Activated CD4-positive, alpha-beta memory T cell treated with anti-CD3 and anti-CD28 coated beads for 36 hours (primary cell): ENCODE results near the gene LANCL3. TPM values are rescaled to one million over a fixed set of nuclear protein-coding genes. Genes with fewer than 3 reads are reported as not detected.
"Not testable (repeated sequence)": the region's sequence is repeated elsewhere in the genome, so short reads cannot be mapped to it uniquely, and the experiment has no call there.

Experiments used
- CTCF ChIA-PET: fragments of 350-600 bp; sonication (Branson Sonifier 250); formaldehyde crosslinking; loops from one replicate; lab custom pipeline; 2021; ENCODE audit warnings: antibody characterized with exemption, inconsistent platforms; lab: Charles Lee
- POLR2A ChIA-PET: fragments of 350-600 bp; sonication (Branson Sonifier 250); formaldehyde crosslinking; loops from one replicate; lab custom pipeline; 2021; ENCODE audit warnings: antibody characterized with exemption; lab: Charles Lee
- DNase-seq: peaks from one replicate; pipeline ENCODE4 v3.0.0-alpha.2; 2020
- H3K27ac Mint-ChIP-seq: one replicate; pipeline ENCODE4 v1.8.0; 2021; ENCODE audit warnings: mixed read lengths
- H3K27me3 Mint-ChIP-seq: one replicate; pipeline ENCODE4 v1.8.0; 2021; ENCODE audit warnings: mixed read lengths
- H3K36me3 Mint-ChIP-seq: one replicate; pipeline ENCODE4 v1.8.0; 2021; ENCODE audit warnings: mixed read lengths
- H3K4me1 Mint-ChIP-seq: one replicate; pipeline ENCODE4 v1.8.0; 2021; ENCODE audit warnings: low read depth, mixed read lengths
- H3K4me3 Mint-ChIP-seq: one replicate; pipeline ENCODE4 v1.8.0; 2021; ENCODE audit warnings: mild to moderate bottlenecking, mixed read lengths
- H3K9me3 Mint-ChIP-seq: one replicate; pipeline ENCODE4 v1.8.0; 2021; ENCODE audit warnings: mixed read lengths
- intact Hi-C: fragments of 100-400 bp; cut with micrococcal nuclease; formaldehyde crosslinking; loops from one replicate; pipeline ENCODE4 v1.15.1; 2023
- total RNA-seq, 2 experiments: library from RNA; stranded (reverse); gene quantifications; one replicate each; pipeline ENCODE4 v1.2.3, GENCODE V29; 2021

LANCL3 gene
- total RNA-seq, 2 experiments from 2014 or later = 0.02 to 0.15 TPM

GRCh38 chrX:37578045-37578444 lies 6.6 kb downstream of the LANCL3 start:
- H3K4me3 Mint-ChIP-seq = no peak overlapping the region
- no peaks in the 10 kb centered on the region for H3K9me3 Mint-ChIP-seq
- peaks cover 8% of the 10 kb centered on the region for H3K27me3 Mint-ChIP-seq
- POLR2A ChIA-PET = no interaction called here
- H3K27ac Mint-ChIP-seq = no peak overlapping the region
- intact Hi-C loops = loop anchor here (10.0 kb wide), 1 partner anchor 247 kb away; no protein-coding TSS in a partner anchor
- CTCF ChIA-PET = no interaction called here
- H3K4me1 Mint-ChIP-seq = no peaks in the 10 kb centered on the region
- no peaks in the 10 kb centered on the region for H3K36me3 Mint-ChIP-seq
- no peak for DNase-seq

DNA sequence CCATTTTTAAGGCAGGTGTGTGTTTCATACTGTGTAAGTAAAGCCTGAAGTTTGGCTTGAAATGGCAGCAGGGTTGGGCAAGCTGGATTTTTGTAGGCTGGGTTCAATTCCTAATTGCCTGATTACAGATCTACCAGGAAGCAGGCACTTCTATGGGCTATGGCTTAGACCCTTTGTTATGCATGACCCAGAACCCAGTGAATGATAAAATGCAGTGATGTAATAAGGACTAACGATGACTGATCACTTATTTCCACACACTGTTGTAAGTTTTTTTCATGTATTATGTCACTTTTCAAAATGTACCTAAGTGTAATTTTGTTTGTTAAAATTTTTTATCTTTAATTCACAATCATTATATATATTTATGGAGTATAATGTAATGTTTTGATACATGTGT lies 8.6 kb downstream of the LANCL3 start:
- Mint-ChIP-seq H3K36me3 (no peaks in the 10 kb centered on the region), H3K27me3 (peaks cover 3% of the 10 kb centered on the region), H3K9me3 (no peaks in the 10 kb centered on the region), H3K4me3 (no peak overlapping the region), H3K4me1 (no peaks in the 10 kb centered on the region), H3K27ac (no peak overlapping the region)
- DNase-seq = no peak
- ChIA-PET POLR2A (no interaction called here), CTCF (no interaction called here)
- intact Hi-C loops = no loop called here

- H3K9me3 Mint-ChIP-seq, POLR2A ChIA-PET, intact Hi-C loops: not testable (repeated sequence)
Measured at GRCh38 chrX:37587337-37587736, 15.9 kb downstream of the LANCL3 start.

GRCh38 chrX:37590047-37590446 lies 18.6 kb downstream of the LANCL3 start:
- intact Hi-C loops = no loop called here
- DNase-seq = no peak
- POLR2A ChIA-PET = no interaction called here
- Mint-ChIP-seq H3K27ac (no peak overlapping the region), H3K9me3 (no peaks in the 10 kb centered on the region), H3K27me3 (peaks cover 7% of the 10 kb centered on the region), H3K36me3 (no peaks in the 10 kb centered on the region), H3K4me1 (no peaks in the 10 kb centered on the region), H3K4me3 (no peak overlapping the region)
- CTCF ChIA-PET = no interaction called here

More at GRCh38 chrX:37587337-37587736, 15.9 kb downstream of the LANCL3 start:
- H3K4me1 Mint-ChIP-seq, H3K4me3 Mint-ChIP-seq, H3K36me3 Mint-ChIP-seq, H3K27me3 Mint-ChIP-seq, H3K27ac Mint-ChIP-seq, DNase-seq, CTCF ChIA-PET: not testable (repeated sequence)

DNA sequence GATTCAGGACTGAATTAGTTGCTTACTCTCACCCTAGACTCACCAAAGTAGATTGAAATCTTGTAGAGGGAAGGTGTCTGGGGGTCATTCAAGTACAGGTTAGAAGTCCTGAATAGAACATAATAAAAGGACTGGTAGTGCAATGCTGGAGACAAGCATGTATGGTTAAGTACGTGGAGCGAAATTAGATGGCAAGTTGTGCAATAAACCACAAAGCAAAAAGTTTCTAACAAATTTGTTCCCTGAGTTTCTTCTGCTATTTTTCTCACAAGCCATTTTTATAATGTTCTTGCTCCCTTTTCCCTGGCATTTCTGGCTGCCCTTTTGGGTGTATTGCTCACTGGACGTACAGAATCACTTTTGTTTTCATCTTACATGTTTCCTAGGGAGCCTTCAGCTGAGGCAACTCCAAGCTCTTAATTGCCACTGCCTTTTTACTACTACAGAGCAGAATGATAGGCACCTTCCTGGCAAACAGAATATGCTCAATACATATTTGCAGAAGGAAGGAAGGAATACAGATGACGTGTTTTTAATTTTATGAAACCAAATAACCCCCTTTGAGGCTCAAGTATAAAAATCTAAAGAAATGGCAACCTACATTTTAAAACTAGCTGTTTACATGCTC lies 23.4 kb downstream of the LANCL3 start:
- DNase-seq = no peak
- Mint-ChIP-seq H3K27me3 (peaks cover 4% of the 10 kb centered on the region), H3K9me3 (no peaks in the 10 kb centered on the region), H3K27ac (no peak overlapping the region), H3K4me1 (no peaks in the 10 kb centered on the region), H3K36me3 (no peaks in the 10 kb centered on the region), H3K4me3 (no peak overlapping the region)
- CTCF ChIA-PET = interaction anchor here (0.6 kb wide), 2 partner anchors 172 to 599 kb away, joined by 3 to 5 read pairs; no protein-coding TSS in a partner anchor
- POLR2A ChIA-PET = no interaction called here
- intact Hi-C loops = no loop called here

DNA sequence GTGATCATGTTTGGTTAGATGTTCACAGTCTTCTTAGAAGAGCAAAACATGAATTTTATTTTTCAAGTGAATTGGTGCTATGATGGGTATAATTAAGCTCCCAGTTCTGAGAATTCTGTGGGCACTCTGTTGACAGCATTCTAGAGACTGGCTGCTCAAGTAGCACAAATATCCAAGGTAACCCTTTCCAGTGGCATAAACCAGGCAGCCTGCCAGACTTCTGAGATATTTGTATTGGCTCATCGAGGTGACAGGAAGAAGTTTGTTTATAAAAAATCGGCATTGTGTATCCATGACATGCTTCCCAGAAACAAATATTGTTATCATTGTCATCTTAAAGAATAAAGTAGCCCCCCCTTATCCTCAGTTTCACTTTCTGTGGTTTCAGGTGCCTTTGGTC lies 28.3 kb downstream of the LANCL3 start:
- no peak overlapping the region for H3K4me3 Mint-ChIP-seq
- no peak overlapping the region for H3K27ac Mint-ChIP-seq
- intact Hi-C loops = no loop called here
- no peaks in the 10 kb centered on the region for H3K4me1 Mint-ChIP-seq
- CTCF ChIA-PET = no interaction called here
- H3K36me3 Mint-ChIP-seq = no peaks in the 10 kb centered on the region
- H3K9me3 Mint-ChIP-seq = no peaks in the 10 kb centered on the region
- peaks cover 2% of the 10 kb centered on the region for H3K27me3 Mint-ChIP-seq
- DNase-seq = no peak
- POLR2A ChIA-PET = no interaction called here

- Mint-ChIP-seq H3K9me3 (no peaks in the 10 kb centered on the region), H3K4me3 (no peak overlapping the region), H3K27ac (no peak overlapping the region), H3K4me1 (no peaks in the 10 kb centered on the region), H3K27me3 (peaks cover 2% of the 10 kb centered on the region), H3K36me3 (no peaks in the 10 kb centered on the region)
- intact Hi-C loops = no loop called here
- POLR2A ChIA-PET = no interaction called here
- no peak for DNase-seq
- CTCF ChIA-PET = no interaction called here
Measured at GRCh38 chrX:37603938-37604409, 32.5 kb downstream of the LANCL3 start.

GRCh38 chrX:37607243-37607642 lies 35.8 kb downstream of the LANCL3 start:
- intact Hi-C loops = no loop called here
- no peaks in the 10 kb centered on the region for H3K4me1 Mint-ChIP-seq
- H3K36me3 Mint-ChIP-seq = no peaks in the 10 kb centered on the region
- no peak for DNase-seq
- H3K4me3 Mint-ChIP-seq = no peak overlapping the region
- H3K27me3 Mint-ChIP-seq = peaks cover 2% of the 10 kb centered on the region
- POLR2A ChIA-PET = no interaction called here
- CTCF ChIA-PET = no interaction called here
- no peak overlapping the region for H3K27ac Mint-ChIP-seq
- H3K9me3 Mint-ChIP-seq = no peaks in the 10 kb centered on the region

DNA sequence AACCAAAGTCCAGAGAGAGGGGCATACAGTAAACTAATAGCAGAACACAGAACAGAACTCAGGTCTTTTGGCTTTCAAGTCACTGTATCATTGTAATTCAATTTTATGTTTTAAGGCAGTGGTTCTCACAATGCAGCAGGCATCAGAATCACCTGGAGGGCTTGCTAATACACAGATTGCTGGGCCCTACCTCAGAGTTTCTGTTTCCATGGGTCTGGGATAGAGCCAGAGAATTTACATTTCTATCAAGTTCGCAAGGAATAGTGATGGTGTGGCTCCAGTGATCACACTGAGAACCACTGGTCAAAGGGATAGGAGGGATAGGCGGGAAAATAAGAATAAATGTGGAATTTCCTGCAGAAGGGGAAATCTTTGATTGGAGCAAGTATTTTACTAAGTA lies 36.7 kb downstream of the LANCL3 start:
- no peaks in the 10 kb centered on the region for H3K27me3 Mint-ChIP-seq
- no peaks in the 10 kb centered on the region for H3K36me3 Mint-ChIP-seq
- no peak for DNase-seq
- no peak overlapping the region for H3K27ac Mint-ChIP-seq
- no peaks in the 10 kb centered on the region for H3K4me1 Mint-ChIP-seq
- no peaks in the 10 kb centered on the region for H3K9me3 Mint-ChIP-seq
- no peak overlapping the region for H3K4me3 Mint-ChIP-seq
- ChIA-PET CTCF (no interaction called here), POLR2A (no interaction called here)
- intact Hi-C loops = no loop called here

DNA sequence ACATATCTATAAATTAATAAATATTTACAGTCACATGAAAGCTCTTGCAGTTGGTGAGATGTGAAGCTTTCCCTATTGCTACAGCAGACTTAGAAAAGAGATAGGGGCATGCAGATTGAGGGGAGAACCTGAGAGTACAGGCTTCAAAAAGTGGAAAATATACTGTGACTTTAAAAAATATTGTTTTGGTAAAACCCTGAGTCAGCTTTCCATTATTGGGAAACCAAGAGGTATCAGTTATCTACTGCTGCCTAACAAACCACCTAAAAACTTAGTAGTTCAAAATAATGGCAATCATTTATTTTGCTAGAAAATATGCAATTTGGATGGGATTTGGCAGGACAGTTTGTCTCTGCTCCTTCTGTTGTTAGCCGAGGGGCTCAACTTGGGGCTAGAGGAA lies 38.3 kb downstream of the LANCL3 start:
- H3K27me3 Mint-ChIP-seq = no peaks in the 10 kb centered on the region
- CTCF ChIA-PET = no interaction called here
- intact Hi-C loops = no loop called here

DNA sequence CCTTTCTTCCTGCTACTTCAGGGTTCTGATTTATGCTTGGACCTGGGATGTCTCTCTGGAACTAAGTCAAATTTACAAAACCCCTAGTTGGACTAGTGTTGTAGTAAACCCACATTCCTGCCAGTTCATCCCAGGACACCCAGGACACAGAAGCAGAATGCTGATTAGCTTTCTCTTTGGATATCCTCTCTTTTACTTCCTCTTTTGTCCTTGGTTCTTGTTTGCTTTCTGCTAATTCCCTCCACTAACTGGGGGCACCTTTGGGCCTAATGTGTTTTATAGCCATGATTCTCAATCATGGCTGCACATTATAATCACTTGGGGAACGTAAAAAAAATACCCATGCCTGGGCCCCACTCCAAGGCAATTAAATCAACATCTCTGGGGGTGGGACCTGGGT lies 42.5 kb downstream of the LANCL3 start:
- Mint-ChIP-seq H3K4me1 (no peaks in the 10 kb centered on the region), H3K9me3 (no peaks in the 10 kb centered on the region)
- POLR2A ChIA-PET = no interaction called here

More for the DNA sequence above, 38.3 kb downstream of the LANCL3 start:
- no peaks in the 10 kb centered on the region for H3K9me3 Mint-ChIP-seq
- no peaks in the 10 kb centered on the region for H3K36me3 Mint-ChIP-seq
- H3K4me3 Mint-ChIP-seq = no peak overlapping the region
- DNase-seq = no peak
- H3K27ac Mint-ChIP-seq = no peak overlapping the region
- POLR2A ChIA-PET = no interaction called here
- no peaks in the 10 kb centered on the region for H3K4me1 Mint-ChIP-seq

GRCh38 chrX:37627602-37628001 lies 56.1 kb downstream of the LANCL3 start:
- H3K4me3 Mint-ChIP-seq = no peak overlapping the region
- H3K36me3 Mint-ChIP-seq = no peaks in the 10 kb centered on the region
- H3K27me3 Mint-ChIP-seq = peaks cover 1% of the 10 kb centered on the region
- intact Hi-C loops = no loop called here
- H3K27ac Mint-ChIP-seq = no peak overlapping the region
- no peaks in the 10 kb centered on the region for H3K9me3 Mint-ChIP-seq
- ChIA-PET POLR2A (no interaction called here), CTCF (no interaction called here)
- DNase-seq = no peak
- no peaks in the 10 kb centered on the region for H3K4me1 Mint-ChIP-seq

More for the DNA sequence above, 42.5 kb downstream of the LANCL3 start:
- no peaks in the 10 kb centered on the region for H3K36me3 Mint-ChIP-seq
- H3K27me3 Mint-ChIP-seq = no peaks in the 10 kb centered on the region
- no peak for DNase-seq
- H3K27ac Mint-ChIP-seq = no peak overlapping the region
- H3K4me3 Mint-ChIP-seq = no peak overlapping the region
- CTCF ChIA-PET = no interaction called here
- intact Hi-C loops = no loop called here

DNA sequence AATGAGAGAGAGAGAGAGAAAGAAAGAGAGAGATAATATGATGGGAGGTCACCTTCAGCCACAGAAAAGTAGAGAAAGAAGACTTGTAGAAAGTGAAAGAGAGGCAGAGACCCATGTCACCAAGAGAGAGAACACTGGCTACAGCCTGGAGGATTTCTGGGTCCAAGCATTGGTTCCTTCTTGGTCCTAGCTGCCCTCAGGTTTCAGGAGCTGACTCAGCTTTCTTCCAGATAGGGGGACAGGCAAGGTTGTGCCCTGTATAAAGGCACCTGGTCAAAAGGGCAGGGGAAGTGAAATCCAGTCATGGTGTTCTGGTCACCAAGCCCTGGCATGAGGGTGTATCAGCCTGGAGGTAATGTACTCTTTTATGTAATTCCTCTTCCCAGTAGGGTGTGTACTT lies 66.6 kb downstream of the LANCL3 start:
- Mint-ChIP-seq H3K27ac (no peak overlapping the region), H3K9me3 (no peaks in the 10 kb centered on the region), H3K4me3 (no peak overlapping the region), H3K27me3 (no peaks in the 10 kb centered on the region), H3K36me3 (no peaks in the 10 kb centered on the region), H3K4me1 (no peaks in the 10 kb centered on the region)
- POLR2A ChIA-PET = no interaction called here
- CTCF ChIA-PET = no interaction called here
- intact Hi-C loops = no loop called here
- DNase-seq = no peak
